Activated T-cell treated with anti-CD3 and anti-CD28 coated beads for 24 hours (primary cell): Measurements from ENCODE around the gene ZEB2.

Experiments
- DNase-seq: peaks from one replicate; pipeline ENCODE4 v3.0.0-alpha.2; 2020; ENCODE audit warnings: low read depth

ZEB2 gene

GRCh38 chr2:144449028-144449406 is 70.9 kb downstream of the ZEB2 start:
- no peak for DNase-seq

GRCh38 chr2:144448389-144449027 is 71.4 kb downstream of the ZEB2 start:
- no peak for DNase-seq

- no peak for DNase-seq
Measured at GRCh38 chr2:144447535-144447934, 72.4 kb downstream of the ZEB2 start.

GRCh38 chr2:144446136-144446535 is 73.8 kb downstream of the ZEB2 start:
- DNase-seq: no peak

GRCh38 chr2:144445196-144445595 is 74.7 kb downstream of the ZEB2 start:
- DNase-seq: no peak

- DNase-seq: no peak
Measured at GRCh38 chr2:144443837-144444817, 75.8 kb downstream of the ZEB2 start.

GRCh38 chr2:144441711-144442141 is 78.2 kb downstream of the ZEB2 start:
- no peak for DNase-seq

- DNase-seq: no peak
Measured at GRCh38 chr2:144439993-144440392, 79.9 kb downstream of the ZEB2 start.

- DNase-seq: no peak
Measured at GRCh38 chr2:144438801-144439631, 80.9 kb downstream of the ZEB2 start.

GRCh38 chr2:144437636-144438035 is 82.3 kb downstream of the ZEB2 start:
- no peak for DNase-seq

- no peak for DNase-seq
Measured at GRCh38 chr2:144434425-144435222, 85.3 kb downstream of the ZEB2 start.

GRCh38 chr2:144432921-144433320 is 87.0 kb downstream of the ZEB2 start:
- no peak for DNase-seq

GRCh38 chr2:144431998-144432397 is 87.9 kb downstream of the ZEB2 start:
- no peak for DNase-seq

- DNase-seq: no peak
Measured at GRCh38 chr2:144431392-144431783, 88.5 kb downstream of the ZEB2 start.

GRCh38 chr2:144430722-144431391 is 89.1 kb downstream of the ZEB2 start:
- DNase-seq: no peak

GRCh38 chr2:144429396-144430112 is 90.4 kb downstream of the ZEB2 start:
- DNase-seq: no peak

GRCh38 chr2:144426981-144427479 is 92.9 kb downstream of the ZEB2 start:
- DNase-seq: no peak

GRCh38 chr2:144426355-144426754 is 93.6 kb downstream of the ZEB2 start:
- no peak for DNase-seq

- no peak for DNase-seq
Measured at GRCh38 chr2:144424559-144425240, 95.2 kb downstream of the ZEB2 start.
